H9 (cell line): ENCODE results near the gene SPAG4. TPM values are rescaled to one million over a fixed set of nuclear protein-coding genes. Genes with fewer than 3 reads are reported as not detected.

ENCODE experiments used
- DNase-seq: peaks from one replicate; pipeline ENCODE4 v3.0.0-alpha.2; 2017
- H2AFZ ChIP-seq: one replicate; pipeline ENCODE4 v1.6.1; 2013; ENCODE audit warnings: mild to moderate bottlenecking, low read length, control low read depth, moderate library complexity
- H2AK5ac ChIP-seq: 2 replicates; pipeline ENCODE4 v1.6.1; 2013; ENCODE audit warnings: low read length, control low read depth, mixed read lengths; ENCODE audit not compliant: insufficient read length
- H2BK120ac ChIP-seq: one replicate; pipeline ENCODE4 v1.6.1; 2013; ENCODE audit warnings: low read depth, mild to moderate bottlenecking, low read length, control low read depth, inconsistent platforms; ENCODE audit not compliant: poor library complexity, severe bottlenecking
- H2BK12ac ChIP-seq: 2 replicates; pipeline ENCODE4 v1.6.1; 2013; ENCODE audit warnings: low read length, control low read depth, mixed read lengths, low read depth; ENCODE audit not compliant: insufficient read length
- H2BK15ac ChIP-seq: 2 replicates; pipeline ENCODE4 v1.6.1; 2013; ENCODE audit warnings: low read depth, low read length, control low read depth
- H2BK20ac ChIP-seq: one replicate; pipeline ENCODE4 v1.6.1; 2013; ENCODE audit warnings: low read depth, mild to moderate bottlenecking, low read length, control low read depth, inconsistent platforms; ENCODE audit not compliant: poor library complexity, severe bottlenecking
- H2BK5ac ChIP-seq: 2 replicates; pipeline ENCODE4 v1.6.1; 2013; ENCODE audit warnings: low read length, control low read depth, mixed read lengths; ENCODE audit not compliant: insufficient read length
- H3K14ac ChIP-seq: 2 replicates; pipeline ENCODE4 v1.6.1; 2013; ENCODE audit warnings: low read length, control low read depth; ENCODE audit not compliant: insufficient read depth
- H3K18ac ChIP-seq: 2 replicates; pipeline ENCODE4 v1.6.1; 2013; ENCODE audit warnings: low read depth, mild to moderate bottlenecking, mixed read lengths, low read length, control low read depth; ENCODE audit not compliant: insufficient read length
- H3K23ac ChIP-seq: 2 replicates; pipeline ENCODE4 v1.6.1; 2013; ENCODE audit warnings: low read length, control low read depth, mixed read lengths, low read depth; ENCODE audit not compliant: insufficient read length
- H3K23me2 ChIP-seq: 2 replicates; pipeline ENCODE4 v1.6.1; 2013; ENCODE audit warnings: low read depth, mild to moderate bottlenecking, mixed read lengths, low read length, control low read depth; ENCODE audit not compliant: insufficient read length, poor library complexity, severe bottlenecking
- H3K27ac ChIP-seq: 2 replicates; pipeline ENCODE4 v1.5.1; 2013; ENCODE audit warnings: low read length, control low read depth, mixed read lengths, low read depth; ENCODE audit not compliant: insufficient read length
- H3K27me3 ChIP-seq: 2 replicates; pipeline ENCODE4 v1.6.1; 2013; ENCODE audit warnings: low read length, control low read depth, inconsistent platforms; ENCODE audit not compliant: insufficient read depth
- H3K4ac ChIP-seq: 2 replicates; pipeline ENCODE4 v1.6.1; 2013; ENCODE audit warnings: low read depth, mild to moderate bottlenecking, control low read depth, inconsistent platforms, low read length, moderate library complexity
- H3K4me1 ChIP-seq: 2 replicates; pipeline ENCODE4 v1.6.1; 2013; ENCODE audit warnings: low read length, control low read depth, inconsistent platforms; ENCODE audit not compliant: insufficient read depth
- H3K4me2 ChIP-seq: 2 replicates; pipeline ENCODE4 v1.6.1; 2013; ENCODE audit warnings: low read length, control low read depth, mixed read lengths; ENCODE audit not compliant: insufficient read length, insufficient read depth
- H3K56ac ChIP-seq: 2 replicates; pipeline ENCODE4 v1.6.1; 2013; ENCODE audit warnings: low read depth, mild to moderate bottlenecking, mixed read lengths, low read length, control low read depth; ENCODE audit not compliant: insufficient read length
- H3K79me1 ChIP-seq: 2 replicates; pipeline ENCODE4 v1.6.1; 2013; ENCODE audit warnings: low read depth, mild to moderate bottlenecking, moderate library complexity, low read length, control low read depth, inconsistent platforms; ENCODE audit not compliant: insufficient read depth, poor library complexity, severe bottlenecking
- H3K79me2 ChIP-seq: 2 replicates; pipeline ENCODE4 v1.6.1; 2013; ENCODE audit warnings: low read length, control low read depth, inconsistent platforms; ENCODE audit not compliant: insufficient read depth
- H3K9ac ChIP-seq: 2 replicates; pipeline ENCODE4 v1.6.1; 2013; ENCODE audit warnings: low read length, control low read depth, mixed read lengths; ENCODE audit not compliant: insufficient read length; ENCODE audit errors: extremely low read depth
- H3K9me3 ChIP-seq: one replicate; pipeline ENCODE4 v1.6.1; 2013; ENCODE audit warnings: low read depth, low read length, inconsistent platforms; ENCODE audit not compliant: control insufficient read depth
- H3T11ph ChIP-seq: one replicate; pipeline ENCODE4 v1.6.1; 2013; ENCODE audit warnings: mild to moderate bottlenecking, low read length, control low read depth, inconsistent platforms
- H4K20me1 ChIP-seq: one replicate; pipeline ENCODE4 v1.6.1; 2013; ENCODE audit not compliant: control insufficient read depth, insufficient read length, insufficient read depth
- H4K5ac ChIP-seq: 2 replicates; pipeline ENCODE4 v1.6.1; 2013; ENCODE audit warnings: low read depth, mild to moderate bottlenecking, mixed read lengths, low read length, control low read depth; ENCODE audit not compliant: insufficient read length
- H4K8ac ChIP-seq: replicated peaks from 2 replicates; pipeline ENCODE4 v1.6.1; 2013; ENCODE audit warnings: low read length, control low read depth, mixed read lengths, low read depth; ENCODE audit not compliant: insufficient read length
- H4K91ac ChIP-seq: 2 replicates; pipeline ENCODE4 v1.6.1; 2013; ENCODE audit warnings: low read depth, mild to moderate bottlenecking, moderate library complexity, mixed read lengths, low read length, control low read depth; ENCODE audit not compliant: insufficient read length
- H3K27ac Mint-ChIP-seq, 3 experiments: 2 replicates in 2 of 3; 3 replicates in 1 of 3; pipeline ENCODE4 v1.8.0; 2020 to 2021; ENCODE audit warnings: mixed read lengths in 3 of 3, mild to moderate bottlenecking in 1 of 3, moderate library complexity in 1 of 3
- H3K27me3 Mint-ChIP-seq: 2 replicates; pipeline ENCODE4 v1.8.0; 2021; ENCODE audit warnings: low read depth, mild to moderate bottlenecking, moderate library complexity, mixed read lengths
- H3K36me3 Mint-ChIP-seq, 3 experiments: 2 replicates in 2 of 3; 3 replicates in 1 of 3; pipeline ENCODE4 v1.8.0; 2020 to 2021; ENCODE audit warnings: low read depth in 3 of 3, mixed read lengths in 3 of 3; ENCODE audit not compliant: insufficient read depth in 1 of 3
- H3K4me1 Mint-ChIP-seq, 2 experiments: 2 replicates each; pipeline ENCODE4 v1.8.0; 2020; ENCODE audit warnings: mixed read lengths in 2 of 2
- H3K4me3 Mint-ChIP-seq, 2 experiments: 2 replicates in 1 of 2; 3 replicates in 1 of 2; pipeline ENCODE4 v1.8.0; 2020 to 2021; ENCODE audit warnings: mild to moderate bottlenecking in 2 of 2, mixed read lengths in 2 of 2, moderate library complexity in 1 of 2
- H3K9me3 Mint-ChIP-seq, 2 experiments: 2 replicates in 1 of 2; 3 replicates in 1 of 2; pipeline ENCODE4 v1.8.0; 2020; ENCODE audit warnings: mild to moderate bottlenecking in 2 of 2, mixed read lengths in 2 of 2, moderate library complexity in 1 of 2
- CTCF ChIP-seq: fragments of 200-600 bp; sonication (generic); conservative IDR thresholded peaks from 3 replicates; pipeline ENCODE4 v1.8.0; 2021; ENCODE audit warnings: antibody characterized with exemption, mild to moderate bottlenecking
- WGBS: extraction: QIAGEN DNeasy Blood & Tissue Kit; methylation state at CpG from one replicate; pipeline ENCODE4 v1.1.7; 2013; ENCODE audit warnings: missing lambda C conversion rate, low lambda C conversion rate, mixed read lengths; ENCODE audit not compliant: insufficient read length; ENCODE audit errors: extremely low coverage; 5-methylcytosine and 5-hydroxymethylcytosine counted together
- total RNA-seq: library from RNA; stranded (reverse); gene quantifications from 2 replicates; pipeline ENCODE4 v1.2.1, GENCODE V29; 2021

The SPAG4 gene
- total RNA-seq, 1 experiment from 2014 or later, result 4.9 TPM

- Histone ChIP-seq H3K23me2 (no peaks in the 10 kb centered on the region), H3K27ac (no peak overlapping the region), H3K4me2 (no peak overlapping the region), H2BK12ac (no peak overlapping the region), H2BK5ac (no peak overlapping the region), H2BK20ac (no peak overlapping the region), H3T11ph (no peak overlapping the region), H3K23ac (no peak overlapping the region), H2BK15ac (no peak overlapping the region), H3K79me2 (peaks cover 5% of the 10 kb centered on the region; the same call in 1 of the 2 replicates), H3K79me1 (no peaks in the 10 kb centered on the region), H4K91ac (no peak overlapping the region), H3K18ac (no peak overlapping the region), H4K5ac (no peak overlapping the region), H3K9me3 (no peaks in the 10 kb centered on the region), H3K9ac (no peak overlapping the region), H3K4me1 (no peaks in the 10 kb centered on the region), H3K4ac (no peak overlapping the region), H3K27me3 (no peaks in the 10 kb centered on the region), H3K56ac (no peak overlapping the region), H4K8ac (no peak overlapping the region), H2BK120ac (no peak overlapping the region), H3K14ac (no peak overlapping the region), H2AFZ (no peak overlapping the region), H2AK5ac (no peak overlapping the region), H4K20me1 (no peaks in the 10 kb centered on the region)
- Mint-ChIP-seq H3K36me3 (peaks cover 21 to 44% (median 40%) of the 10 kb centered on the region in 3 experiments), H3K4me3 (no peak overlapping the region), H3K9me3 (no peaks in the 10 kb centered on the region), H3K27ac (peak overlapping the region in 2 of 3 experiments; percentile 25 to 54; a peak in 2 of 7 replicates), H3K4me1 (0 out of 4 replicates have a peak, but pooled peaks cover 0 to 1% of the 10 kb centered on the region in 2 experiments), H3K27me3 (no peaks in the 10 kb centered on the region)
- DNase-seq, result no peak
- TF ChIP-seq CTCF, result no peak
- WGBS, result no CpG with 5 or more reads among the region's 13 CpGs
Observed at GRCh38 chr20:35632539-35633115, 17.0 kb downstream of the SPAG4 start.
